ENCODE data around the gene KCNMB1.

GRCh38 chr5:170423692-170424091, 34.5 kb upstream of the KCNMB1 start:
- TF ChIP-seq ELF4 (IDR thresholded peaks at IDR 0.05) (no peak), SP1 (IDR thresholded peaks at IDR 0.05) (no peak), ZNF384 (IDR thresholded peaks at IDR 0.05) (no peak), PKNOX1 (IDR thresholded peaks at IDR 0.05) (no peak; the same call in 1 of the 2 replicates), FOXA1 (IDR thresholded peaks at IDR 0.05) (no peak)

Measured in HEK293T (cell line).